WTC11 (cell line): Measurements from ENCODE around the gene STXBP5.

Experiments
- CREM ChIP-seq: sonication (generic); formaldehyde crosslinking; IDR thresholded peaks from 2 replicates; pipeline ENCODE4 v1.8.1; 2022; ENCODE audit warnings: mild to moderate bottlenecking, missing genetic modification reagents, moderate library complexity
- CTCF ChIP-seq: fragments of 200-600 bp; IDR thresholded peaks from 2 replicates; pipeline ENCODE4 v1.8.0; 2022; ENCODE audit warnings: antibody characterized with exemption
- JUN ChIP-seq: sonication (generic); formaldehyde crosslinking; IDR thresholded peaks from 2 replicates; pipeline ENCODE4 v1.8.0; 2023; ENCODE audit warnings: mild to moderate bottlenecking, missing genetic modification reagents
- NFE2L1 ChIP-seq: sonication (generic); formaldehyde crosslinking; IDR thresholded peaks from 2 replicates; pipeline ENCODE4 v1.8.1; 2023; ENCODE audit warnings: missing genetic modification reagents
- ZNF512 ChIP-seq: sonication (generic); formaldehyde crosslinking; IDR thresholded peaks from 2 replicates; pipeline ENCODE4 v1.8.1; 2022; ENCODE audit warnings: missing genetic modification reagents, borderline replicate concordance
- TF ChIP-seq, protein P1 (sequence below): sonication (generic); formaldehyde crosslinking; IDR thresholded peaks from 2 replicates; pipeline ENCODE4 v1.8.0; 2022; ENCODE audit warnings: mild to moderate bottlenecking, missing genetic modification reagents
- TF ChIP-seq, protein P2 (sequence below): sonication (generic); formaldehyde crosslinking; IDR thresholded peaks from 2 replicates; pipeline ENCODE4 v1.8.0; 2022; ENCODE audit warnings: mild to moderate bottlenecking, missing genetic modification reagents

DNA sequence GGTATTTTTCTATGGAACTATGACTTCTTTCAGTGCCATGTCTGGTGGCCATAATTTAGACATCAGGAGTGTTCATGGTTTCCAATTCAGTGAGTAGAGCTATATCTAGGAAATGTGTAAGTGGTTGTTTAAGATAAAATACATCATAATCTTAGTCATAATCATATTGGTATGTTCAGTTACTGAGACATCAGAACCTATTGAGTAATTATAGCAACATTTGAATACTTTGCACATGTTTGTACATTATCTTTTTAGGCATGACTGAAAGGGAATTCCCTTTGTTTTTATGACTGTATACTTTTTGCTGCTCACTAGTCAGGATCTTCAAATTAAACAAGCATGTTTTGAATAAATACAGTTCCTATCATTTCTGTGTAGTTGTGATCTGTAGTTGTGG is 64.0 kb downstream of the STXBP5 start:
- TF ChIP-seq JUN (CRISPR knock-in tag), result no peak
- TF ChIP-seq, protein P1, sequence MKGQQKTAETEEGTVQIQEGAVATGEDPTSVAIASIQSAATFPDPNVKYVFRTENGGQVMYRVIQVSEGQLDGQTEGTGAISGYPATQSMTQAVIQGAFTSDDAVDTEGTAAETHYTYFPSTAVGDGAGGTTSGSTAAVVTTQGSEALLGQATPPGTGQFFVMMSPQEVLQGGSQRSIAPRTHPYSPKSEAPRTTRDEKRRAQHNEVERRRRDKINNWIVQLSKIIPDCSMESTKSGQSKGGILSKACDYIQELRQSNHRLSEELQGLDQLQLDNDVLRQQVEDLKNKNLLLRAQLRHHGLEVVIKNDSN (CRISPR knock-in tag), result no peak
- no peak for TF ChIP-seq ZNF512 (CRISPR knock-in tag)
- TF ChIP-seq CTCF, result no peak
- no peak for TF ChIP-seq NFE2L1 (CRISPR knock-in tag)
- TF ChIP-seq, protein P2, sequence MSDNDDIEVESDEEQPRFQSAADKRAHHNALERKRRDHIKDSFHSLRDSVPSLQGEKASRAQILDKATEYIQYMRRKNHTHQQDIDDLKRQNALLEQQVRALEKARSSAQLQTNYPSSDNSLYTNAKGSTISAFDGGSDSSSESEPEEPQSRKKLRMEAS (CRISPR knock-in tag), result no peak
- TF ChIP-seq CREM (CRISPR knock-in tag), result no peak
